Upper lobe of left lung (tissue), 4 donors: Measurements from ENCODE around the gene DENND5A.

Experiments
- CTCF ChIP-seq, 6 experiments: fragments of 450-650 bp in 4 of 6; fragments of 200-600 bp in 2 of 6; sonication (generic) in 2 of 6; IDR thresholded peaks; one replicate each; pipeline ENCODE4 v1.5.1; 2016 to 2019; ENCODE audit warnings: antibody characterized with exemption in 6 of 6
- EP300 ChIP-seq, 4 donors: sonication (generic); formaldehyde crosslinking; IDR thresholded peaks; one replicate each; pipeline ENCODE4 v1.5.1; 2017; ENCODE audit warnings: antibody characterized with exemption in 4 of 4, control low read depth in 2 of 4
- POLR2A ChIP-seq, 4 donors: fragments of 450-650 bp; IDR thresholded peaks; one replicate each; pipeline ENCODE4 v1.5.1; 2016 to 2017; ENCODE audit warnings: antibody characterized with exemption in 4 of 4, mild to moderate bottlenecking in 2 of 4
- POLR2AphosphoS5 ChIP-seq, 2 donors: sonication (generic); formaldehyde crosslinking; IDR thresholded peaks; one replicate each; pipeline ENCODE4 v1.5.1; 2017; ENCODE audit warnings: antibody characterized with exemption in 2 of 2

- TF ChIP-seq POLR2AphosphoS5 (IDR thresholded peaks at IDR 0.05) (no peak), CTCF (IDR thresholded peaks at IDR 0.05) (no peak), POLR2A (IDR thresholded peaks at IDR 0.05) (no peak), EP300 (IDR thresholded peaks at IDR 0.05) (no peak)
Measured at GRCh38 chr11:9146477-9146876, 118.7 kb downstream of the DENND5A start.
